NOMO-1 treated with dmso at 0.1 percent for 144 hours (cell line): Measurements from ENCODE around the gene SPATA31D1.
"Not testable (repeated sequence)": the region's sequence is repeated elsewhere in the genome, so short reads cannot be mapped to it uniquely, and the experiment has no call there.

ENCODE experiments used
- DNase-seq: peaks from one replicate; lab custom pipeline; 2025; ENCODE audit not compliant: unreplicated experiment; lab: John Stamatoyannopoulos, UW

SPATA31D1 gene

GRCh38 chr9:81988472-81988871 lies at the start of gene SPATA31D1:
TSS of gene SPATA31D1 (plus strand) at chr9:81988772. CDS start at chr9:81988819, 47 bp downstream.
- not testable (repeated sequence) for DNase-seq

DNA sequence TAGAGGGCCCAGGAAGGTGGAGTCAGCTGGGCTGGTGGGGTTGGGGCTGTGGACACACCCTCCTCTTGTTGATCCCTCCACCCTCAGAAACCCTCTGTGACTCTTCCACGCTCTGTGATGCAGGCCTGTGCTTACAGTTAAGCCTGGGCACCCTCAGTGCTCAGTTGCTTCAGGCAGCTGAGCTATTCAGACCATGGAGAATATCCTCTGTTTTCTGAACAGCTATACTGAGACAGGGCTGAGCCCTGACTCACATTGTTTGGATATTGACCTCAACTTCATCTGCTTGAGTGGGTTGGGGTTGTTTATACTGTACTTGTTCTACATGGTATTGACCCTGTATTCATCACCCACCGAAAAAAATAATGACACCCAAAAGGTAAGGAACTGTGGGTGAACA lies 45.2 kb upstream of the SPATA31D1 start, which contains the start of gene SPATA31D3:
TSS of gene SPATA31D3 (plus strand) at position 108 of the 400 bp plus-strand sequence. CDS start at position 194, 86 bp downstream.
- DNase-seq = not testable (repeated sequence)

- DNase-seq = not testable (repeated sequence)
Observed at GRCh38 chr9:81948650-81949049, 39.9 kb upstream of the SPATA31D1 start.

GRCh38 chr9:81953096-81953495 lies 35.5 kb upstream of the SPATA31D1 start:
- DNase-seq = no peak

- no peak for DNase-seq
Observed at GRCh38 chr9:81955625-81956024, 32.9 kb upstream of the SPATA31D1 start.

GRCh38 chr9:81964218-81965171 lies 24.1 kb upstream of the SPATA31D1 start:
- DNase-seq = no peak

GRCh38 chr9:81968026-81968425 lies 20.5 kb upstream of the SPATA31D1 start:
- DNase-seq = no peak

DNA sequence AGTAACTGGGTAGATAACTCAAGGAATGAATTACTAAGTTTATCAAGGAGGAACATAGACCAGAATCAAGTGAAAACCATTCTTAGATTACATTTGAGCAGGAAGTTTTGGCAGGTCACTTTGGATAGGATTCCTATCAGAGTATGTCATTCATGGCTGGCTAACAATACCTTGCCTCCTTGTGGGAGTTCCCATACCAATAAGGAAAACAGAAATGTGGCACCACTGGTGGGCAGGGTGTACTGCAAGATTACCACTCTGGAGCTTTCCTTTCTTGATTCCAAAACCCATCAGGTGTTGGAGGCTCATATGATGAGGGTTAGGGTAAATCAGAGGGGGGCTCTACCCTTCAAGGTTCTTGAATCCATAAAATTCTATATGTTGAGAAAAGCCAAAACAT lies 18.6 kb upstream of the SPATA31D1 start:
- DNase-seq = no peak

GRCh38 chr9:81971727-81972126 lies 16.8 kb upstream of the SPATA31D1 start:
- DNase-seq = no peak

DNA sequence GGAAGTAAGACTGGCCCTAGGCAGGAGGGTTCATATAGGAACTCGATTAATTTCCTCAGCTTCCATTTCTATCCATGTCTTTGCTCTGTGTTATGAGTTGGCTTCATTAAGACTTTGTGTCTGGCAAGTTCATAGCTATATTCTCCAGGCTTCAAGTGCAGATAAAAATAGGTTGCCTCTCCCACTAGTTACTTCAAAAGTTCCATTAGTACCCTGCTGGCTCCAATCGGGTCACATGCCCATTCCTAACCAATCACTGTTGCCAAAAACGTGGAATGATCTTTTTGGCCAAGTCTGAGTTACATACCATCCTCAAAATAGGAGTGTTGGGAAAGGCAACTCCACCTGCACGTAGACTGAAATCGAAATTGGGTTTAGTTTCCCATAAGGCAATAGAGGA lies 13.8 kb upstream of the SPATA31D1 start:
- no peak for DNase-seq

DNA sequence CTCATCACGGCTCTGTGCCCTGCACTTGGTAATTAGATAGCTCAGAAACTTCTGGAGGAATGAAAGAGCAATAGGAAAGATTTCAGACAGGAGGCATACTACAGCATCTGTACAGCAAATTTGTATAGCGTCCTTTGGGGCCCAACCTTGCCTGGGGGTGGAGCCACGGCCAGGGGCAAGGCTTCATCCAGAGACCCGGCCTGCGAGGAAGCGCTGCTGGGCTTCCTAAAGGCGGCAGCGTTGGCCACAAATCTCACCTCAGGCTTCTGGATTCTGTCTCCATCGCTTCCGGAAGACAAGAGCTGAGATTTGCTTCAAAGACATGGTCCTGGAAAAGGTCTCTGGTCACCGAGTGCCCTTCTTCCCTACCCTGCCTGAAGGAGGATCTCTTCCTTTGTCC lies 12.2 kb upstream of the SPATA31D1 start:
- DNase-seq = no peak

DNA sequence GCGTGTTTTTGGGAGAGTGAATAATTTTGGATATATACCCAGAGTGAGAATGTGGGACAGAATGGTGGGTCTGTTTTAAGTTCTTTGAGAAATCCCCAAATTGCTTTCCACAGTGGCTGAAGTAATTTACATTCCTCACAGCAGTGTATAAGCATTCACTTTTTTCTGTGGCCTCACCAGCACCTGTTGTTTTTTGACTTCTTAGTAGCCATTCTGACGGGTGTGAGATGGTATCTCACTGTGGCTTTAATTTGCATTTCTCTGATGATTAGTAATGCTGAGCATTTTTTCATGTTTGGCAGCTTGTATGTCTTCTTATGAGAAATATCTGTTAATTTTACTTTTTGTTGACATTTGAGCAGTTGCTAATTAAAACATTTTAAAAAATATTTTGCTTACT lies 9.4 kb upstream of the SPATA31D1 start:
- DNase-seq = no peak

DNA sequence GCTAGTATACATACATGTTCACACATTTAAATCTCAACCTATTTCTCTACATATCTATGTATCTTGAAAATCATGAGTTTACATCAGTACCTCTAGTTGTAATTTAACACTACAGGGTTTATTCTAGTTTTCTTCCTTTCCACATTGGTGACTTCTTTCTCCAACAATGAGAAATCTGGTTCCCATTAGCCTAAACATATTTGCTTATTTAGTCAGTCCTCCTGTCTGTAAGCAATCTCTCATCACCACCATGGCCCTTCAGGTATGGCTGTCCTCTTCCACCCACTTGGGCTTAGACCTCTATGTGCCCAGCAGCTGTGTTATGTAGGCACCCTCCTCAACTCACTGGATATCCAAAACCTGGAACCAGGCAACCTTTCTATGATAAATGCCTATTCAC lies 8.0 kb upstream of the SPATA31D1 start:
- DNase-seq = no peak

DNA sequence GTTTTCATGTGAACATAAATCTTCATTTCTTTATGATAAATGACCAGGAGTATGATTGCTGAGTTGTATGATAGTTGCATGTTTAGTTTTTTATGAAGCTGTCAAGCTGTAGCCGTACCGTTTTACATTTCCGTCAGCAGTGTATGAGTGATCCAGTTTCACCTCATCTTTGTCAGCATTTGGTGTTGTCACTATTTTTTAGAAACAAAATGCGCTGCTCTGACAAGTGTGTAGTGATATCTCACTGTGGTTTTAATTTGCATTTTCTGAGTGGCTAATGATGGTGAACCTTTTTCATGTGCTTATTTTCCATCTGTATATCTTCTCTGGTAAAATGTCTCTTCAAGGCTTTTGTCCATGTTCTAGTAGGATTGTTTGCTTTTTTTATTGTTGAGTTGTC lies 6.7 kb upstream of the SPATA31D1 start:
- no peak for DNase-seq

GRCh38 chr9:81984928-81985327 lies 3.6 kb upstream of the SPATA31D1 start:
- no peak for DNase-seq

GRCh38 chr9:81986051-81986450 lies 2.5 kb upstream of the SPATA31D1 start:
- DNase-seq = no peak

DNA sequence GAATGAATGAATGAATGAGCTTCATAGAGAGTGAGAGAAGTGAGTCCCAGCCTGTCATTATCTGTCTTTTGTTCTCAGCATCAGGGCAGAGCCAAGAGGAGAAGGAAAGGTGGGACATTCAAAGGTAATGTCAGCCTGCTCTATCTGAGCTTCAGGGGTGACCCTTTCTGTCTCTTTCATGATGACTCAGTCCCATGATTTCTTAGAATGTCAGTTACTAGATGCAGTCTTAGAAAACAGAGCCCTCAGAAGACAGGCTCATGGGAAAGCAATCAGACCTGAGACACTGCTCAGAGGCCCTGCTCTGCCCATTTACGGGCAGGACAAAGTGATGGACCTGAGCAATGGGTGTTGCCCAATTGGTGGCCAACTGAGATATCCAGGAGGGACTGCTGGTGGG lies 1.1 kb downstream of the SPATA31D1 start:
- DNase-seq = no peak

- DNase-seq = no peak
Observed at GRCh38 chr9:81993656-81994055, 5.1 kb downstream of the SPATA31D1 start.

GRCh38 chr9:81999806-82000205 lies 11.2 kb downstream of the SPATA31D1 start:
- no peak for DNase-seq

DNA sequence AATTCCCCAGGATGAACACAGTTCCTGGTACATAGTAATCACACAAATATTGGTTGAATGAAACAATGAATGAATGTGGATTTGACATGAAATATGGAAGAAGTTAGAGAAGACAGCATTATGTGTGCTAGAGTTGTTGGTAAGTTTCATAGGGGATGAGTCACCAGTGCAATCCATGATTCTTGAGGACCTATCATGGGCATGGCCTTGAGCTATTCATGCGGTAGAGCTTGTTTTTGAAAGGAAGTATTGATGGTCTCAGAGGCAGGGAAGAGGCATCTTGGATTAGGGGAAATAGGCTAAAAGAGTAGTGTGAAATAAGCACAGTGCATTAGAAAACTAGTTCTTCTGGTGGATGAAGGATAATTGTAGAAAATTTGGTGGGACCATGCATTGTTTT lies 22.1 kb downstream of the SPATA31D1 start:
- DNase-seq = no peak

- no peak for DNase-seq
Observed at GRCh38 chr9:82011133-82011532, 22.6 kb downstream of the SPATA31D1 start.

DNA sequence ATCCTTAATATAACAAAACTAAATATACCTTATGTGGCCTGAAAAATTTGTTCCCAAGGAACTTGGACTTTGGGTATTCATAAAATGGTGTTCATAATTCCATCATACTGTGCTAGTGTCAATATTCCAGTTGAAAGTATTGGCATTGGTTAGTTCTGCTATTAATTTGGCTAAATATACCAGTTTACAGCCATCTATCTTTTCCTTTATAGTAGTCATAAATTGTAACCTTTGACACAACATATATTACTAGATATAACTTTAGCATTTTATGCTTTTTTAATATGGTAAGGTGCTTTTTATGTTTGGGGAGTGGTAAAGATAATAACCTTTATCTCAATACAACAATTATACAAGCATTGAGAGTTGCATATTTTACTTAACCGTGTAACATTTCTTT lies 23.7 kb downstream of the SPATA31D1 start:
- DNase-seq = no peak

DNA sequence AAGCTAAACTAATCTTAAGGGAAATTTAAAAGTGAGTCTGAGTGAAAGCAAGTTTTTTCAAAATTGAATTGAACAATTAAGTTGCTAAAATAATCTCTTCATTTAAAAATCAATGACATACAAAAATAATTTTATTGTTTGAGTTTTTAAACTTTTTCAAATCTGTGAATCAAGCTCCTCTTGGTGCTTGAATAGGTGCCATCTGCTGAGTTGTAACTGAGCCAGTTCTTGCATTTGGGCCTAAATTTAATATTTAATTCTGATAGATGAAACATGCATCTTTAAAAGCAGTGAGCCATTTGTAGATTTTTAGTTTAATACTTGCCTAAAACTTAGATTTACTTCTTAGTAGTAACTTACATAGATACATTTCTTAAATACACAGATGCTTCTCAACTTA lies 31.8 kb downstream of the SPATA31D1 start:
- no peak for DNase-seq
